HepG2 (cell line): Measurements from ENCODE around the gene MXD1. TPM values are rescaled to one million over a fixed set of nuclear protein-coding genes. Genes with fewer than 3 reads are reported as not detected.

Experiments
- HMG20A ChIP-seq: IDR thresholded peaks from 2 replicates; pipeline ENCODE4 v1.6.1; 2016; ENCODE audit warnings: borderline replicate concordance
- ISX ChIP-seq: sonication (generic); formaldehyde crosslinking; conservative IDR thresholded peaks from 2 replicates; pipeline ENCODE4 v1.5.0; 2020; ENCODE audit warnings: missing genetic modification reagents
- KDM5B ChIP-seq: sonication (generic); formaldehyde crosslinking; IDR thresholded peaks from 2 replicates; pipeline ENCODE4 v1.4.0; 2020; ENCODE audit warnings: missing genetic modification reagents, mild to moderate bottlenecking, borderline replicate concordance
- NR2F6 ChIP-seq, 2 experiments: IDR thresholded peaks; 2 replicates each; pipeline ENCODE4 v1.6.1; 2016; ENCODE audit warnings: antibody characterized with exemption in 1 of 2, mild to moderate bottlenecking in 1 of 2
- PCBP1 ChIP-seq: fragments of 200-400 bp; formaldehyde crosslinking; IDR thresholded peaks from 2 replicates; pipeline ENCODE4 v1.6.1; 2017; ENCODE audit warnings: mild to moderate bottlenecking, low read depth, low read length, borderline replicate concordance
- PHF20 ChIP-seq: sonication (generic); formaldehyde crosslinking; IDR thresholded peaks from 2 replicates; pipeline ENCODE4 v1.5.0; 2020; ENCODE audit warnings: mild to moderate bottlenecking, missing genetic modification reagents
- RBFOX2 ChIP-seq: fragments of 200-400 bp; formaldehyde crosslinking; IDR thresholded peaks from 2 replicates; pipeline ENCODE4 v1.6.1; 2017; ENCODE audit warnings: low read depth, mild to moderate bottlenecking, low read length
- SMYD3 ChIP-seq: sonication (generic); formaldehyde crosslinking; IDR thresholded peaks from 2 replicates; pipeline ENCODE4 v1.8.1; 2023; ENCODE audit warnings: mild to moderate bottlenecking, missing genetic modification reagents
- TAF1 ChIP-seq: sonication (generic); formaldehyde crosslinking; IDR thresholded peaks from 2 replicates; pipeline ENCODE4 v1.4.0; 2020; ENCODE audit warnings: missing genetic modification reagents
- TCF12 ChIP-seq, 2 experiments: fragments of 450-650 bp in 1 of 2; sonication (generic) in 1 of 2; formaldehyde crosslinking in 1 of 2; IDR thresholded peaks; 2 replicates each; pipeline versions ENCODE4 v1.6.1 to v1.8.0; 2017 to 2022; ENCODE audit warnings: antibody characterized with exemption in 1 of 2, mild to moderate bottlenecking in 1 of 2, missing genetic modification reagents in 1 of 2, moderate library complexity in 1 of 2
- XBP1 ChIP-seq: sonication (generic); formaldehyde crosslinking; IDR thresholded peaks from 2 replicates; pipeline ENCODE4 v1.5.0; 2020; ENCODE audit warnings: missing genetic modification reagents
- ZNF138 ChIP-seq: sonication (generic); formaldehyde crosslinking; IDR thresholded peaks from 2 replicates; pipeline ENCODE4 v1.5.0; 2020; ENCODE audit warnings: mild to moderate bottlenecking, low read depth, missing genetic modification reagents
- ZNF614 ChIP-seq: IDR thresholded peaks from 2 replicates; pipeline ENCODE4 v1.6.1; 2018; ENCODE audit warnings: missing biosample characterization, missing genetic modification reagents, inconsistent platforms, borderline replicate concordance
- ZNF672 ChIP-seq: sonication (generic); formaldehyde crosslinking; IDR thresholded peaks from 2 replicates; pipeline ENCODE4 v1.8.1; 2022; ENCODE audit warnings: missing genetic modification reagents
- polyA plus RNA-seq, 8 experiments: library from polyadenylated mRNA; depleted of rRNA in 3 of 8; stranded (reverse) in 7 of 8; unstranded in 1 of 8; fragments of >200 nt; fragmentation: Illumina TruSeq in 4 of 8; extraction: Trizol in 4 of 8; gene quantifications; 2 replicates each; pipeline versions ENCODE4 v1.2.1 to v1.2.3, GENCODE V29; 2011 to 2016; ENCODE audit warnings: low read depth in 4 of 8, missing spikeins in 1 of 8, mixed read lengths in 1 of 8; ENCODE audit not compliant: insufficient read depth in 1 of 8
- total RNA-seq, 5 experiments: library from RNA; depleted of rRNA; stranded (reverse); fragments of >200 nt; fragmentation: Illumina TruSeq; extraction: Trizol; gene quantifications; 2 replicates each; pipeline ENCODE4 v1.2.3, GENCODE V29; 2016; ENCODE audit warnings: low read depth in 1 of 5
- TF ChIP-seq, protein P1 (sequence below), 2 experiments: sonication (generic) in 1 of 2; formaldehyde crosslinking in 1 of 2; IDR thresholded peaks; 2 replicates each; pipeline versions ENCODE4 v1.4.0 to v1.6.1; 2018 to 2020; ENCODE audit warnings: missing genetic modification reagents in 2 of 2, borderline replicate concordance in 1 of 2, low read depth in 1 of 2, mild to moderate bottlenecking in 1 of 2, missing biosample characterization in 1 of 2
- TF ChIP-seq, protein P2 (sequence below): sonication (generic); formaldehyde crosslinking; IDR thresholded peaks from one replicate; pipeline ENCODE4 v1.5.1; 2020; ENCODE audit warnings: mild to moderate bottlenecking, missing genetic modification reagents; ENCODE audit errors: not compliant biosample characterization
- TF ChIP-seq, protein P3 (sequence below): IDR thresholded peaks from 2 replicates; pipeline ENCODE4 v1.6.1; 2018; ENCODE audit warnings: missing genetic modification reagents, mild to moderate bottlenecking, missing compliant biosample characterization

MXD1 gene
- total and polyA plus RNA-seq, 2 of the 13 experiments (the other 11 are each of a cell fraction or from before 2014, with no cell fraction given), result 6.4 to 14.9 TPM

DNA sequence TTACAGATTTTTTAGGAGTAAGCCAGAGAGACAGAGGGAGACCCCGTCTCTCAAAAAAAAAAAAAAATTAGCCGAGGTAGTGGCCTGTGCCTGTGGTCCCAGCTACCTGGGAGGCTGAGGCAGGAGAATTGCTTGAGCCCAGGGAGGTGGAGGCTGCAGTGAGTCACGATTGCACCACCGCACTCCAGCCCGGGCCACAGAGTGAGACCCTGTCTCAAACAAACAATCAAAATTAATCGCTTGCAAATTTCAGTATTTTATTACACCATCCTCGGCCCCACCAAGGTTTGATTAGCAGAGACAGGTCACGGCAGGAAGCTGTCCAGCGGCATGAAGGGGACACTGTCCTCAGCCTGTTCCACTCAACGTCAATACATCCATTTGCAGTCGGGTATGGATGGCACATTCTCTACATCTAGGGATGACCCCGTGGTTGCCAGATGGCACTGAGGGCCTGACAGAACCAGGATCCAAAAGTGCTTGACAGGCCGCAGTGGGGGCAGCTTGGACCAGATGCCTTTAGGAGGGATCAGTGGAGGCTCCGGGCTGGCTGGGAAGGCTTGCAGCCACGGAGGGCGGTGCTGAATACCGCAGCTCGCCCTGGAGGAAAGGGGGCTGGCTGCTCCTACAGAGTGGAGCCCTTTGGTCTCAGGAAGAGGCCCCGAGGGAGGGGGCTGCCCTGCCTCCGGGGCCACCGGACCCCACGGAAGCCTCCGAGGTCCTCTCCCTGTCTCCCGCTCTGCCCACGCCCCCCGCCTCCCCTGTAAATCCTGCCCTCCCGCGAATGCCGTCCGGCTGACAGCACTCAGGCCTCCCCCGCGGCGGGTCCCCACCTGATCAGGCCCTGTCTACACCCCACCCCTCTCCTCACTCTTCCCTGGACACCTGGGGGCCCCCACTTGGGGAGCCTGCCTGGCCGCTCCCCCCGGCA is 33.4 kb downstream of the MXD1 start (continued):
- TF ChIP-seq, protein P1, sequence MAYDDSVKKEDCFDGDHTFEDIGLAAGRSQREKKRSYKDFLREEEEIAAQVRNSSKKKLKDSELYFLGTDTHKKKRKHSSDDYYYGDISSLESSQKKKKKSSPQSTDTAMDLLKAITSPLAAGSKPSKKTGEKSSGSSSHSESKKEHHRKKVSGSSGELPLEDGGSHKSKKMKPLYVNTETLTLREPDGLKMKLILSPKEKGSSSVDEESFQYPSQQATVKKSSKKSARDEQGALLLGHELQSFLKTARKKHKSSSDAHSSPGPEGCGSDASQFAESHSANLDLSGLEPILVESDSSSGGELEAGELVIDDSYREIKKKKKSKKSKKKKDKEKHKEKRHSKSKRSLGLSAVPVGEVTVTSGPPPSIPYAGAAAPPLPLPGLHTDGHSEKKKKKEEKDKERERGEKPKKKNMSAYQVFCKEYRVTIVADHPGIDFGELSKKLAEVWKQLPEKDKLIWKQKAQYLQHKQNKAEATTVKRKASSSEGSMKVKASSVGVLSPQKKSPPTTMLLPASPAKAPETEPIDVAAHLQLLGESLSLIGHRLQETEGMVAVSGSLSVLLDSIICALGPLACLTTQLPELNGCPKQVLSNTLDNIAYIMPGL (CRISPR knock-in tag; IDR thresholded peaks at IDR 0.05; ENCODE audit: borderline replicate concordance in 1 of 2, low read depth in 1 of 2), result peak in 1 of 2 experiments; percentile 49; a peak in 1 of 4 replicates
- TF ChIP-seq, protein P2, sequence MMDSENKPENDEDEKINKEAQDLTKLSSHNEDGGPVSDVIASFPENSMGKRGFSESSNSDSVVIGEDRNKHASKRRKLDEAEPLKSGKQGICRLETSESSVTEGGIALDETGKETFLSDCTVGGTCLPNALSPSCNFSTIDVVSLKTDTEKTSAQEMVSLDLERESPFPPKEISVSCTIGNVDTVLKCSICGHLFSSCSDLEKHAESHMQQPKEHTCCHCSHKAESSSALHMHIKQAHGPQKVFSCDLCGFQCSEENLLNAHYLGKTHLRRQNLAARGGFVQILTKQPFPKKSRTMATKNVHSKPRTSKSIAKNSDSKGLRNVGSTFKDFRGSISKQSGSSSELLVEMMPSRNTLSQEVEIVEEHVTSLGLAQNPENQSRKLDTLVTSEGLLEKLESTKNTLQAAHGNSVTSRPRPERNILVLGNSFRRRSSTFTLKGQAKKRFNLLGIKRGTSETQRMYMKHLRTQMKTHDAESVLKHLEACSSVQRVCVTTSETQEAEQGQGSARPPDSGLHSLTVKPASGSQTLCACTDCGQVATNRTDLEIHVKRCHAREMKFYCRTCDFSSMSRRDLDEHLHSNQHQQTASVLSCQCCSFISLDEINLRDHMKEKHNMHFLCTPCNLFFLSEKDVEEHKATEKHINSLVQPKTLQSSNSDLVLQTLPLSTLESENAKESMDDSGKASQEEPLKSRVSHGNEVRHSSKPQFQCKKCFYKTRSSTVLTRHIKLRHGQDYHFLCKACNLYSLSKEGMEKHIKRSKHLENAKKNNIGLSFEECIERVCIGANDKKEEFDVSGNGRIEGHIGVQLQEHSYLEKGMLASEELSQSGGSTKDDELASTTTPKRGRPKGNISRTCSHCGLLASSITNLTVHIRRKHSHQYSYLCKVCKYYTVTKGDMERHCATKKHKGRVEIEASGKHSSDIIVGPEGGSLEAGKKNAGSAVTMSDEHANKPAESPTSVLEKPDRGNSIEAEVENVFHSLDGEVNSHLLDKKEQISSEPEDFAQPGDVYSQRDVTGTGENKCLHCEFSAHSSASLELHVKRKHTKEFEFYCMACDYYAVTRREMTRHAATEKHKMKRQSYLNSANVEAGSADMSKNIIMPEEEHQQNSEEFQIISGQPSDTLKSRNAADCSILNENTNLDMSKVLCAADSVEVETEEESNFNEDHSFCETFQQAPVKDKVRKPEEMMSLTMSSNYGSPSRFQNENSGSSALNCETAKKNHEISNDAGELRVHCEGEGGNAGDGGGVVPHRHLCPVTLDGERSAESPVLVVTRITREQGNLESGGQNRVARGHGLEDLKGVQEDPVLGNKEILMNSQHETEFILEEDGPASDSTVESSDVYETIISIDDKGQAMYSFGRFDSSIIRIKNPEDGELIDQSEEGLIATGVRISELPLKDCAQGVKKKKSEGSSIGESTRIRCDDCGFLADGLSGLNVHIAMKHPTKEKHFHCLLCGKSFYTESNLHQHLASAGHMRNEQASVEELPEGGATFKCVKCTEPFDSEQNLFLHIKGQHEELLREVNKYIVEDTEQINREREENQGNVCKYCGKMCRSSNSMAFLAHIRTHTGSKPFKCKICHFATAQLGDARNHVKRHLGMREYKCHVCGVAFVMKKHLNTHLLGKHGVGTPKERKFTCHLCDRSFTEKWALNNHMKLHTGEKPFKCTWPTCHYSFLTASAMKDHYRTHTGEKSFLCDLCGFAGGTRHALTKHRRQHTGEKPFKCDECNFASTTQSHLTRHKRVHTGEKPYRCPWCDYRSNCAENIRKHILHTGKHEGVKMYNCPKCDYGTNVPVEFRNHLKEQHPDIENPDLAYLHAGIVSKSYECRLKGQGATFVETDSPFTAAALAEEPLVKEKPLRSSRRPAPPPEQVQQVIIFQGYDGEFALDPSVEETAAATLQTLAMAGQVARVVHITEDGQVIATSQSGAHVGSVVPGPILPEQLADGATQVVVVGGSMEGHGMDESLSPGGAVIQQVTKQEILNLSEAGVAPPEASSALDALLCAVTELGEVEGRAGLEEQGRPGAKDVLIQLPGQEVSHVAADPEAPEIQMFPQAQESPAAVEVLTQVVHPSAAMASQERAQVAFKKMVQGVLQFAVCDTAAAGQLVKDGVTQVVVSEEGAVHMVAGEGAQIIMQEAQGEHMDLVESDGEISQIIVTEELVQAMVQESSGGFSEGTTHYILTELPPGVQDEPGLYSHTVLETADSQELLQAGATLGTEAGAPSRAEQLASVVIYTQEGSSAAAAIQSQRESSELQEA (CRISPR knock-in tag), result peak; percentile 19
- TF ChIP-seq NR2F6 (IDR thresholded peaks at IDR 0.05), result no peak
- TF ChIP-seq NR2F6 (CRISPR knock-in tag; IDR thresholded peaks at IDR 0.05), result 0 out of 2 replicates have a peak, but pooled peaks have one; percentile 21
- TF ChIP-seq RBFOX2, result peak; percentile 56
- no peak for TF ChIP-seq ZNF672 (CRISPR knock-in tag)
- peak; percentile 77; the same call in 1 of the 2 replicates for TF ChIP-seq KDM5B (CRISPR knock-in tag)
- TF ChIP-seq HMG20A (CRISPR knock-in tag), result no peak
- peak; percentile 72; the same call in 1 of the 2 replicates for TF ChIP-seq PCBP1
- no peak for TF ChIP-seq ISX
- TF ChIP-seq TAF1 (CRISPR knock-in tag), result no peak
- TF ChIP-seq, protein P3, sequence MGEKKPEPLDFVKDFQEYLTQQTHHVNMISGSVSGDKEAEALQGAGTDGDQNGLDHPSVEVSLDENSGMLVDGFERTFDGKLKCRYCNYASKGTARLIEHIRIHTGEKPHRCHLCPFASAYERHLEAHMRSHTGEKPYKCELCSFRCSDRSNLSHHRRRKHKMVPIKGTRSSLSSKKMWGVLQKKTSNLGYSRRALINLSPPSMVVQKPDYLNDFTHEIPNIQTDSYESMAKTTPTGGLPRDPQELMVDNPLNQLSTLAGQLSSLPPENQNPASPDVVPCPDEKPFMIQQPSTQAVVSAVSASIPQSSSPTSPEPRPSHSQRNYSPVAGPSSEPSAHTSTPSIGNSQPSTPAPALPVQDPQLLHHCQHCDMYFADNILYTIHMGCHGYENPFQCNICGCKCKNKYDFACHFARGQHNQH (CRISPR knock-in tag), result no peak
- TF ChIP-seq XBP1, result no peak
- TF ChIP-seq ZNF138 (CRISPR knock-in tag), result no peak
- TF ChIP-seq TCF12 (IDR thresholded peaks at IDR 0.05), result no peak
- no peak; the same call in 1 of the 2 replicates for TF ChIP-seq TCF12 (CRISPR knock-in tag; IDR thresholded peaks at IDR 0.05)
- no peak for TF ChIP-seq ZNF614
- TF ChIP-seq SMYD3 (CRISPR knock-in tag), result no peak
- 0 out of 2 replicates have a peak, but pooled peaks have one; percentile 34 for TF ChIP-seq PHF20
